H9 (cell line): ENCODE results near the gene FCRL2. TPM values are rescaled to one million over a fixed set of nuclear protein-coding genes. Genes with fewer than 3 reads are reported as not detected.

Experiments used
- DNase-seq: peaks from one replicate; pipeline ENCODE4 v3.0.0-alpha.2; 2017
- H2AFZ ChIP-seq: one replicate; pipeline ENCODE4 v1.6.1; 2013; ENCODE audit warnings: mild to moderate bottlenecking, low read length, control low read depth, moderate library complexity
- H2AK5ac ChIP-seq: 2 replicates; pipeline ENCODE4 v1.6.1; 2013; ENCODE audit warnings: low read length, control low read depth, mixed read lengths; ENCODE audit not compliant: insufficient read length
- H2BK120ac ChIP-seq: one replicate; pipeline ENCODE4 v1.6.1; 2013; ENCODE audit warnings: low read depth, mild to moderate bottlenecking, low read length, control low read depth, inconsistent platforms; ENCODE audit not compliant: poor library complexity, severe bottlenecking
- H2BK12ac ChIP-seq: 2 replicates; pipeline ENCODE4 v1.6.1; 2013; ENCODE audit warnings: low read length, control low read depth, mixed read lengths, low read depth; ENCODE audit not compliant: insufficient read length
- H2BK15ac ChIP-seq: 2 replicates; pipeline ENCODE4 v1.6.1; 2013; ENCODE audit warnings: low read depth, low read length, control low read depth
- H2BK20ac ChIP-seq: one replicate; pipeline ENCODE4 v1.6.1; 2013; ENCODE audit warnings: low read depth, mild to moderate bottlenecking, low read length, control low read depth, inconsistent platforms; ENCODE audit not compliant: poor library complexity, severe bottlenecking
- H2BK5ac ChIP-seq: 2 replicates; pipeline ENCODE4 v1.6.1; 2013; ENCODE audit warnings: low read length, control low read depth, mixed read lengths; ENCODE audit not compliant: insufficient read length
- H3K14ac ChIP-seq: 2 replicates; pipeline ENCODE4 v1.6.1; 2013; ENCODE audit warnings: low read length, control low read depth; ENCODE audit not compliant: insufficient read depth
- H3K18ac ChIP-seq: 2 replicates; pipeline ENCODE4 v1.6.1; 2013; ENCODE audit warnings: low read depth, mild to moderate bottlenecking, mixed read lengths, low read length, control low read depth; ENCODE audit not compliant: insufficient read length
- H3K23ac ChIP-seq: 2 replicates; pipeline ENCODE4 v1.6.1; 2013; ENCODE audit warnings: low read length, control low read depth, mixed read lengths, low read depth; ENCODE audit not compliant: insufficient read length
- H3K23me2 ChIP-seq: 2 replicates; pipeline ENCODE4 v1.6.1; 2013; ENCODE audit warnings: low read depth, mild to moderate bottlenecking, mixed read lengths, low read length, control low read depth; ENCODE audit not compliant: insufficient read length, poor library complexity, severe bottlenecking
- H3K27ac ChIP-seq: 2 replicates; pipeline ENCODE4 v1.5.1; 2013; ENCODE audit warnings: low read length, control low read depth, mixed read lengths, low read depth; ENCODE audit not compliant: insufficient read length
- H3K27me3 ChIP-seq: 2 replicates; pipeline ENCODE4 v1.6.1; 2013; ENCODE audit warnings: low read length, control low read depth, inconsistent platforms; ENCODE audit not compliant: insufficient read depth
- H3K4ac ChIP-seq: 2 replicates; pipeline ENCODE4 v1.6.1; 2013; ENCODE audit warnings: low read depth, mild to moderate bottlenecking, control low read depth, inconsistent platforms, low read length, moderate library complexity
- H3K4me1 ChIP-seq: 2 replicates; pipeline ENCODE4 v1.6.1; 2013; ENCODE audit warnings: low read length, control low read depth, inconsistent platforms; ENCODE audit not compliant: insufficient read depth
- H3K4me2 ChIP-seq: 2 replicates; pipeline ENCODE4 v1.6.1; 2013; ENCODE audit warnings: low read length, control low read depth, mixed read lengths; ENCODE audit not compliant: insufficient read length, insufficient read depth
- H3K56ac ChIP-seq: 2 replicates; pipeline ENCODE4 v1.6.1; 2013; ENCODE audit warnings: low read depth, mild to moderate bottlenecking, mixed read lengths, low read length, control low read depth; ENCODE audit not compliant: insufficient read length
- H3K79me1 ChIP-seq: 2 replicates; pipeline ENCODE4 v1.6.1; 2013; ENCODE audit warnings: low read depth, mild to moderate bottlenecking, moderate library complexity, low read length, control low read depth, inconsistent platforms; ENCODE audit not compliant: insufficient read depth, poor library complexity, severe bottlenecking
- H3K79me2 ChIP-seq: 2 replicates; pipeline ENCODE4 v1.6.1; 2013; ENCODE audit warnings: low read length, control low read depth, inconsistent platforms; ENCODE audit not compliant: insufficient read depth
- H3K9ac ChIP-seq: 2 replicates; pipeline ENCODE4 v1.6.1; 2013; ENCODE audit warnings: low read length, control low read depth, mixed read lengths; ENCODE audit not compliant: insufficient read length; ENCODE audit errors: extremely low read depth
- H3K9me3 ChIP-seq: one replicate; pipeline ENCODE4 v1.6.1; 2013; ENCODE audit warnings: low read depth, low read length, inconsistent platforms; ENCODE audit not compliant: control insufficient read depth
- H3T11ph ChIP-seq: one replicate; pipeline ENCODE4 v1.6.1; 2013; ENCODE audit warnings: mild to moderate bottlenecking, low read length, control low read depth, inconsistent platforms
- H4K20me1 ChIP-seq: one replicate; pipeline ENCODE4 v1.6.1; 2013; ENCODE audit not compliant: control insufficient read depth, insufficient read length, insufficient read depth
- H4K5ac ChIP-seq: 2 replicates; pipeline ENCODE4 v1.6.1; 2013; ENCODE audit warnings: low read depth, mild to moderate bottlenecking, mixed read lengths, low read length, control low read depth; ENCODE audit not compliant: insufficient read length
- H4K8ac ChIP-seq: replicated peaks from 2 replicates; pipeline ENCODE4 v1.6.1; 2013; ENCODE audit warnings: low read length, control low read depth, mixed read lengths, low read depth; ENCODE audit not compliant: insufficient read length
- H4K91ac ChIP-seq: 2 replicates; pipeline ENCODE4 v1.6.1; 2013; ENCODE audit warnings: low read depth, mild to moderate bottlenecking, moderate library complexity, mixed read lengths, low read length, control low read depth; ENCODE audit not compliant: insufficient read length
- H3K27ac Mint-ChIP-seq, 3 experiments: 2 replicates in 2 of 3; 3 replicates in 1 of 3; pipeline ENCODE4 v1.8.0; 2020 to 2021; ENCODE audit warnings: mixed read lengths in 3 of 3, mild to moderate bottlenecking in 1 of 3, moderate library complexity in 1 of 3
- H3K27me3 Mint-ChIP-seq: 2 replicates; pipeline ENCODE4 v1.8.0; 2021; ENCODE audit warnings: low read depth, mild to moderate bottlenecking, moderate library complexity, mixed read lengths
- H3K36me3 Mint-ChIP-seq, 3 experiments: 2 replicates in 2 of 3; 3 replicates in 1 of 3; pipeline ENCODE4 v1.8.0; 2020 to 2021; ENCODE audit warnings: low read depth in 3 of 3, mixed read lengths in 3 of 3; ENCODE audit not compliant: insufficient read depth in 1 of 3
- H3K4me1 Mint-ChIP-seq, 2 experiments: 2 replicates each; pipeline ENCODE4 v1.8.0; 2020; ENCODE audit warnings: mixed read lengths in 2 of 2
- H3K4me3 Mint-ChIP-seq, 2 experiments: 2 replicates in 1 of 2; 3 replicates in 1 of 2; pipeline ENCODE4 v1.8.0; 2020 to 2021; ENCODE audit warnings: mild to moderate bottlenecking in 2 of 2, mixed read lengths in 2 of 2, moderate library complexity in 1 of 2
- H3K9me3 Mint-ChIP-seq, 2 experiments: 2 replicates in 1 of 2; 3 replicates in 1 of 2; pipeline ENCODE4 v1.8.0; 2020; ENCODE audit warnings: mild to moderate bottlenecking in 2 of 2, mixed read lengths in 2 of 2, moderate library complexity in 1 of 2
- CTCF ChIP-seq: fragments of 200-600 bp; sonication (generic); conservative IDR thresholded peaks from 3 replicates; pipeline ENCODE4 v1.8.0; 2021; ENCODE audit warnings: antibody characterized with exemption, mild to moderate bottlenecking
- WGBS: extraction: QIAGEN DNeasy Blood & Tissue Kit; methylation state at CpG from one replicate; pipeline ENCODE4 v1.1.7; 2013; ENCODE audit warnings: missing lambda C conversion rate, low lambda C conversion rate, mixed read lengths; ENCODE audit not compliant: insufficient read length; ENCODE audit errors: extremely low coverage; 5-methylcytosine and 5-hydroxymethylcytosine counted together
- total RNA-seq: library from RNA; stranded (reverse); gene quantifications from 2 replicates; pipeline ENCODE4 v1.2.1, GENCODE V29; 2021

Gene FCRL2
- total RNA-seq, 1 experiment from 2014 or later, result not detected

GRCh38 chr1:157781048-157781447, 4.1 kb upstream of the FCRL2 start:
- H2BK15ac ChIP-seq, result no peak overlapping the region
- peaks cover 3% of the 10 kb centered on the region; the same call in 1 of the 2 replicates for H3K4me1 ChIP-seq
- no peak overlapping the region for H3K56ac ChIP-seq
- H3K9ac ChIP-seq, result no peak overlapping the region
- no peak overlapping the region for H4K91ac ChIP-seq
- Mint-ChIP-seq H3K27ac (no peak overlapping the region), H3K4me3 (no peak overlapping the region), H3K9me3 (no peaks in the 10 kb centered on the region), H3K4me1 (peaks cover 7 to 9% of the 10 kb centered on the region in 2 experiments), H3K36me3 (no peaks in the 10 kb centered on the region), H3K27me3 (no peaks in the 10 kb centered on the region)
- no peak overlapping the region for H3K4ac ChIP-seq
- H3K4me2 ChIP-seq, result no peak overlapping the region
- no peak overlapping the region for H2BK120ac ChIP-seq
- H3K27ac ChIP-seq, result no peak overlapping the region
- H3K9me3 ChIP-seq, result no peaks in the 10 kb centered on the region
- no peak for DNase-seq
- H3K18ac ChIP-seq, result no peak overlapping the region
- no peak overlapping the region for H3T11ph ChIP-seq
- no peaks in the 10 kb centered on the region for H3K79me2 ChIP-seq
- H3K14ac ChIP-seq, result no peak overlapping the region
- WGBS, result no CpG with 5 or more reads among the region's 2 CpGs
- no peaks in the 10 kb centered on the region for H3K79me1 ChIP-seq
- no peak for TF ChIP-seq CTCF
- no peak overlapping the region for H4K8ac ChIP-seq
- H3K23ac ChIP-seq, result no peak overlapping the region
- no peaks in the 10 kb centered on the region for H3K23me2 ChIP-seq
- no peak overlapping the region for H2BK20ac ChIP-seq
- no peak overlapping the region for H2AFZ ChIP-seq
- H2BK5ac ChIP-seq, result no peak overlapping the region
- no peak overlapping the region for H2AK5ac ChIP-seq
- H3K27me3 ChIP-seq, result no peaks in the 10 kb centered on the region
- no peak overlapping the region for H4K5ac ChIP-seq
- no peak overlapping the region for H2BK12ac ChIP-seq
- no peaks in the 10 kb centered on the region for H4K20me1 ChIP-seq
